Mesenchymal stem cell (in vitro differentiated cells and primary cell): ENCODE measurements around the gene PRXL2A.
A peak's percentile ranks its signal among the peaks of the same experiment; 100 is the strongest.

Experiments used
- DNase-seq: peaks from one replicate; pipeline ENCODE4 v3.0.0-alpha.2; 2013
- H2AFZ ChIP-seq: one replicate; pipeline ENCODE4 v1.6.1; 2013; ENCODE audit warnings: low read depth, mild to moderate bottlenecking, control low read depth, inconsistent platforms, low read length, moderate library complexity
- H2AK5ac ChIP-seq: 2 replicates; pipeline ENCODE4 v1.6.1; 2013; ENCODE audit warnings: low read length, moderate library complexity, mild to moderate bottlenecking, inconsistent platforms; ENCODE audit not compliant: severe bottlenecking
- H2BK120ac ChIP-seq: one replicate; pipeline ENCODE4 v1.6.1; 2013; ENCODE audit warnings: low read depth, mild to moderate bottlenecking, inconsistent platforms, low read length, moderate library complexity
- H2BK12ac ChIP-seq, 2 experiments: one replicate each; pipeline ENCODE4 v1.6.1; 2013; ENCODE audit warnings: inconsistent platforms in 2 of 2, low read length in 2 of 2, mild to moderate bottlenecking in 2 of 2, moderate library complexity in 2 of 2, control low read depth in 1 of 2
- H2BK15ac ChIP-seq: one replicate; pipeline ENCODE4 v1.6.1; 2013; ENCODE audit warnings: mild to moderate bottlenecking, low read depth, inconsistent platforms; ENCODE audit not compliant: poor library complexity, severe bottlenecking
- H2BK5ac ChIP-seq: 2 replicates; pipeline ENCODE4 v1.6.1; 2013; ENCODE audit warnings: low read depth, mild to moderate bottlenecking, low read length, control low read depth, inconsistent platforms; ENCODE audit not compliant: poor library complexity, severe bottlenecking
- H3K14ac ChIP-seq, 2 experiments: one replicate each; pipeline ENCODE4 v1.6.1; 2013; ENCODE audit warnings: inconsistent platforms in 2 of 2, low read length in 2 of 2, control low read depth in 1 of 2, mild to moderate bottlenecking in 1 of 2, moderate library complexity in 1 of 2
- H3K18ac ChIP-seq, 2 experiments: one replicate each; pipeline ENCODE4 v1.6.1; 2013; ENCODE audit warnings: inconsistent platforms in 2 of 2, low read length in 2 of 2, control low read depth in 1 of 2, low read depth in 1 of 2, mild to moderate bottlenecking in 1 of 2
- H3K23ac ChIP-seq, 2 experiments: one replicate each; pipeline ENCODE4 v1.6.1; 2013; ENCODE audit warnings: inconsistent platforms in 2 of 2, low read length in 2 of 2, mild to moderate bottlenecking in 2 of 2, moderate library complexity in 2 of 2, control low read depth in 1 of 2
- H3K27ac ChIP-seq: 2 replicates; pipeline ENCODE4 v1.5.1; 2013; ENCODE audit warnings: mild to moderate bottlenecking, moderate library complexity, low read length, control low read depth, inconsistent platforms; ENCODE audit not compliant: poor library complexity, severe bottlenecking
- H3K27me3 ChIP-seq, 2 experiments: 2 replicates each; pipeline versions ENCODE4 v1.6.1 to v1.7.0; 2013; ENCODE audit warnings: low read length in 2 of 2, mild to moderate bottlenecking in 2 of 2, moderate library complexity in 2 of 2, control low read depth in 1 of 2, inconsistent platforms in 1 of 2; ENCODE audit not compliant: control insufficient read depth in 1 of 2, insufficient read depth in 1 of 2
- H3K36me3 ChIP-seq, 2 experiments: 2 replicates each; pipeline versions ENCODE4 v1.6.1 to v1.7.0; 2013; ENCODE audit warnings: low read length in 2 of 2, control low read depth in 1 of 2, inconsistent platforms in 1 of 2, low read depth in 1 of 2, mild to moderate bottlenecking in 1 of 2; ENCODE audit not compliant: insufficient read depth in 2 of 2, control insufficient read depth in 1 of 2
- H3K4ac ChIP-seq, 2 experiments: one replicate each; pipeline ENCODE4 v1.6.1; 2013; ENCODE audit warnings: inconsistent platforms in 2 of 2, low read length in 2 of 2, mild to moderate bottlenecking in 2 of 2, moderate library complexity in 2 of 2, control low read depth in 1 of 2, low read depth in 1 of 2
- H3K4me1 ChIP-seq: 2 replicates; pipeline ENCODE4 v1.6.1; 2013; ENCODE audit warnings: low read depth, low read length, control low read depth; ENCODE audit not compliant: control insufficient read depth, insufficient read depth
- H3K4me2 ChIP-seq: 2 replicates; pipeline ENCODE4 v1.6.1; 2013; ENCODE audit warnings: low read length, mild to moderate bottlenecking, inconsistent platforms; ENCODE audit not compliant: poor library complexity, severe bottlenecking
- H3K4me3 ChIP-seq, 2 experiments: 2 replicates each; pipeline versions ENCODE4 v1.5.1 to v1.7.0; 2013; ENCODE audit warnings: low read length in 2 of 2, mild to moderate bottlenecking in 2 of 2, control low read depth in 1 of 2, low read depth in 1 of 2; ENCODE audit not compliant: insufficient read depth in 1 of 2
- H3K79me1 ChIP-seq: replicated peaks from 2 replicates; pipeline ENCODE4 v1.6.1; 2013; ENCODE audit warnings: mild to moderate bottlenecking, control low read depth, low read length, inconsistent platforms; ENCODE audit not compliant: poor library complexity, severe bottlenecking
- H3K9ac ChIP-seq: 2 replicates; pipeline ENCODE4 v1.7.0; 2013; ENCODE audit warnings: mild to moderate bottlenecking, low read length, moderate library complexity
- H3K9me3 ChIP-seq: 2 replicates; pipeline ENCODE4 v1.7.0; 2013; ENCODE audit warnings: mild to moderate bottlenecking, low read length; ENCODE audit not compliant: control insufficient read depth
- H4K8ac ChIP-seq: one replicate; pipeline ENCODE4 v1.6.1; 2013; ENCODE audit warnings: inconsistent platforms, mild to moderate bottlenecking, low read length, moderate library complexity
- H4K91ac ChIP-seq: one replicate; pipeline ENCODE4 v1.6.1; 2013; ENCODE audit warnings: mild to moderate bottlenecking, low read length, inconsistent platforms
- WGBS: methylation state at CpG from one replicate; pipeline ENCODE4 v1.1.7; 2013; ENCODE audit warnings: mixed read lengths; 5-methylcytosine and 5-hydroxymethylcytosine counted together

Gene PRXL2A

DNA sequence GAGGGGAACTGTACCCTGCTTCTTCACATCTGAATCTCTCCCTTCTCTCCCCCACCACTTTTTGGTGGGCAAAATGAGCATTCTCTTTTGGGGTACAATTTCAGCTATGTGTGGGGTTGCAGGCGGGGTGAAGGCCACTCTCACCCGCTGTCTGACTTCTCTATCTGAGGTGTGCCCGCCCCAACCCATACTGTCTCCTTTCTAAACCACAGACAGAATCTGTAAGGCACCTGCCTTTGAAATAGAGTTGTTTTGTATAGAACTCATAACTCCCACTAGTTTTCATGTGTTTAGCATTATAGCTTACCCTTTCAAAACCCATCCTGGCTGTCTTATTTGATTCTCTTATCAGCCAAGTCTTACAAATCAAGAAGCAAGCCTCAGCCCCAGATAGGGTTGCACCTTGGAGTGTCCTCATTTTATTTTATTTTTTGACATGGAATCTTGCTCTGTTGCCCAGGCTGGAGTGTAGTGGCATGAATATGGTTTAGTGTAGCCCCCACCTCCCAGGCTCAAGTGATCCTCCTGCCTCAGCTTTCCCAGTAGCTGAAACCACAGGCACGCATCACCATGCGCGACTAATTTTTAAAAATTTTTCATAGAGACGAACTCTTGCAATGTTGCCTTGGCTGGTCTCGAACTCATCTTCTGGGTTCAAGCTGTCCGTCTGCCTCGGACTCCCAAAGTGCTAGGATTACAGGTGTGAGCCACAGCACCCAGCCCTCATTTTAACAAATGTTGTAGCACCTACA, 57.7 kb downstream of the PRXL2A start:
- Histone ChIP-seq H3K79me1 (no peaks in the 10 kb centered on the region), H3K18ac (no peak overlapping the region), H3K4me3 (peak overlapping the region in 1 of 2 experiments; percentile 48), H3K27me3 (no peaks in the 10 kb centered on the region), H3K4ac (no peak overlapping the region), H3K14ac (no peak overlapping the region), H3K36me3 (peaks cover 26 to 34% of the 10 kb centered on the region in 2 experiments), H2BK15ac (no peak overlapping the region), H2AFZ (no peak overlapping the region), H2BK120ac (peak overlapping the region; percentile 11), H3K4me1 (peaks cover 52% of the 10 kb centered on the region), H3K27ac (peak overlapping the region; percentile 81), H4K8ac (no peak overlapping the region), H3K4me2 (no peak overlapping the region), H2BK12ac (no peak overlapping the region), H3K9ac (peak overlapping the region; percentile 79), H2AK5ac (peak overlapping the region; percentile 95), H3K23ac (no peak overlapping the region), H3K9me3 (no peaks in the 10 kb centered on the region), H4K91ac (no peak overlapping the region), H2BK5ac (no peak overlapping the region)
- WGBS: 92% methylated on average over 8 of the region's 10 CpGs
- DNase-seq: no peak

DNA sequence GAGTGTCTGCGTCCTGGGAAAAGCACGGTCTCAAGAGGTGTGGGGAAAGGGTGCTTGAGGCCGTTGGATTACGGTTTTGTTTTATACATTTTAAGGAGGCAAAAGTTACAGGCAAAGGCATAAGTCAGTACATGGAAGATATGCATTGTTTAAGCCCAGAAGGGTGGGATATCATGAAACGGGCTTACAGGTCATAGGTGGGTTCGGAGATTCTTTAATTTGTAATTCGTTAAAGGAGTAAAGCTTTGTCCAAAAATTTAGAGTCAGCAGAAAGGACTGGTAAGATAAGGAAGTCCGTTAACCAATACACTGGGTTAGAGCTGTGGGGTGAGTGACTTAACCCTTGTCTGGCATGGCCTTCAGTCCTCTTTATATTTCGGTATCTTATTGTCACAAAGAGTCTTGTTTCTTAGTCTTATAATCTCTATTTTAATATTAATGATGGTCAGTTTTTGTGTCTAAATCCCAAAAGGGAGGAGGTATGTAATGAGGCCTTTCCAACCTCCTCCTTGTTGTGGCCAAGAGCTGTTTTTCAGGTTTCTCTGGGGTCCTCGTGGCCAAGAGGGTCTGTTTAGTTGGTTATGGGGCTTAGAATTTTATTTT, 58.5 kb downstream of the PRXL2A start:
- H3K4me2 ChIP-seq: no peak overlapping the region
- no peak overlapping the region for H3K9ac ChIP-seq
- peak overlapping the region; percentile 6 for H3K27ac ChIP-seq
- no peak for DNase-seq
- H3K4me3 ChIP-seq: no peak overlapping the region
- H3K36me3 ChIP-seq: peaks cover 34 to 36% of the 10 kb centered on the region in 2 experiments
- no peaks in the 10 kb centered on the region for H3K27me3 ChIP-seq
- H3K14ac ChIP-seq: no peak overlapping the region
- H2BK5ac ChIP-seq: no peak overlapping the region
- H2AFZ ChIP-seq: no peak overlapping the region
- H2BK15ac ChIP-seq: no peak overlapping the region
- no peak overlapping the region for H3K23ac ChIP-seq
- H3K9me3 ChIP-seq: no peaks in the 10 kb centered on the region
- no peak overlapping the region for H4K91ac ChIP-seq
- no peak overlapping the region for H2BK12ac ChIP-seq
- no peak overlapping the region for H3K4ac ChIP-seq
- H3K4me1 ChIP-seq: peaks cover 51% of the 10 kb centered on the region
- H2AK5ac ChIP-seq: peak overlapping the region; percentile 63
- H2BK120ac ChIP-seq: no peak overlapping the region
- H4K8ac ChIP-seq: no peak overlapping the region
- 86% methylated on average over 9 of the region's 10 CpGs for WGBS
- H3K18ac ChIP-seq: no peak overlapping the region
- H3K79me1 ChIP-seq: no peaks in the 10 kb centered on the region

DNA sequence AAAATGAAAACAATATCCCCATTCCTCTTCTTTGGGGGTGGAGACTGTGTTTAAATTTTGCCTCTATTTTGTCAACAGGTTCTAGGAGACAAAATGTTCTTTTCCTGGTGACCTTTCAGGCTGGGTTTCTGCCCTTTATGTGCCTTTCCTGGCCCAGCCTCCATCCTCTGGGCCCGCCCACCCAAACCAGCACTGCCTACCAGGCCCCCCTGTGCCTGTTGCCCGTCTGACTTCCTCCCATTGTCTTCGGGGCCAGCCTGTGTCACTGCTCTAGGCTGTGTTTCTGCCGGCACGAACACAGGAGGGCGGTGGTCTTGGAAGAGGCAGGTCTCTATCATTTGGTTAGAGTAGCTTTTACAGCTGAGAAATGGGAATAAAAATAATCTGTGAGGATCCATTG, 59.7 kb downstream of the PRXL2A start:
- peaks cover 51% of the 10 kb centered on the region for H3K4me1 ChIP-seq
- H3K79me1 ChIP-seq: no peaks in the 10 kb centered on the region
- no peak overlapping the region for H2BK5ac ChIP-seq
- H2BK12ac ChIP-seq: peak overlapping the region in 1 of 2 experiments; percentile 51
- no peaks in the 10 kb centered on the region for H3K9me3 ChIP-seq
- H2AK5ac ChIP-seq: peak overlapping the region; percentile 3
- peak overlapping the region in 1 of 2 experiments; percentile 47 for H3K4ac ChIP-seq
- DNase-seq: no peak
- H3K27ac ChIP-seq: no peak overlapping the region
- peaks cover 39 to 40% of the 10 kb centered on the region in 2 experiments for H3K36me3 ChIP-seq
- peak overlapping the region; percentile 70 for H4K91ac ChIP-seq
- no peak overlapping the region for H2AFZ ChIP-seq
- no peak overlapping the region for H3K23ac ChIP-seq
- H3K9ac ChIP-seq: no peak overlapping the region
- H4K8ac ChIP-seq: peak overlapping the region; percentile 47
- H3K27me3 ChIP-seq: no peaks in the 10 kb centered on the region
- H2BK15ac ChIP-seq: no peak overlapping the region
- H3K14ac ChIP-seq: peak overlapping the region in 1 of 2 experiments; percentile 35
- H2BK120ac ChIP-seq: peak overlapping the region; percentile 69
- H3K18ac ChIP-seq: peak overlapping the region in 1 of 2 experiments; percentile 67
- WGBS: 30% methylated on average over 6 of the region's 6 CpGs
- H3K4me2 ChIP-seq: no peak overlapping the region
- no peak overlapping the region for H3K4me3 ChIP-seq

DNA sequence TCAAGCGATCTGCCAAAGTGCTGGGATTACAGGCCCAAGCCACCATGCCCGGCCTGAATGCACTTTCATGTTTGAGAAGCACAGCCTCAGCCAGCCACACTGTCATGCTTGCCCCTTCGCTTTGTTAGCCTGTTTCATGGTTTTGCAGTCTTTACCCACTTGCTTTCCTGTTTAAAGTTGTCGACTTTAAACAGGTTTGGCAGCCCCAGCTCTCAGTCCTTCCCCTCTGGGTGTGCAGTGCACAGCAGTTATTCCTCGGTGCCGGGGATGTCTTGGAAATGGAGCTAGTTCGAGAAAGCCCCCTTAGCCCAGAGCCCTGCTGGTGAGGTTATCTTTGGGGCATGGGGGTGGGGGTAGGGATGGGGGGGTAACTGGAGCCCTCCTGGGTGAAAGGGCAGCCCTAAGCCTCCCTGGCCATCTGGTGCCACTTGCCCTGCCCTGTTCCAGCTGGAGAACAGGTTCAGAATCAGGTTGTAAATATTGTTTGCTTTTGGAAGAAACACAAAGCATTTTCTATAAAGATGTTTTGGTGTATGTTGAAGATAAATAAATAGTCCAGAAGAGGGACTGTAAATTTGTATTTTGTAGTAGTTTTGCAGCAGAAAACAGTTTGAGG, 60.6 kb downstream of the PRXL2A start:
- 90% methylated on average over 7 of the region's 7 CpGs for WGBS
- H3K4me1 ChIP-seq: peaks cover 55% of the 10 kb centered on the region
- no peak overlapping the region for H2BK5ac ChIP-seq
- H3K27ac ChIP-seq: no peak overlapping the region
- H2BK120ac ChIP-seq: no peak overlapping the region
- no peak overlapping the region for H3K4me3 ChIP-seq
- no peak overlapping the region for H3K4me2 ChIP-seq
- no peak overlapping the region for H2AFZ ChIP-seq
- no peak overlapping the region for H2BK15ac ChIP-seq
- H3K36me3 ChIP-seq: peaks cover 43 to 44% of the 10 kb centered on the region in 2 experiments
- H2BK12ac ChIP-seq: no peak overlapping the region
- no peak overlapping the region for H4K91ac ChIP-seq
- DNase-seq: no peak
- no peaks in the 10 kb centered on the region for H3K9me3 ChIP-seq
- no peak overlapping the region for H2AK5ac ChIP-seq
- no peak overlapping the region for H4K8ac ChIP-seq
- H3K9ac ChIP-seq: no peak overlapping the region
- no peaks in the 10 kb centered on the region for H3K79me1 ChIP-seq
- H3K14ac ChIP-seq: no peak overlapping the region
- H3K27me3 ChIP-seq: no peaks in the 10 kb centered on the region
- no peak overlapping the region for H3K4ac ChIP-seq
- H3K18ac ChIP-seq: peak overlapping the region in 1 of 2 experiments; percentile 61
- H3K23ac ChIP-seq: no peak overlapping the region
